Rectal smooth muscle tissue (tissue), 1 donor: ENCODE results near the gene TBC1D4.

Experiments
- H3K27ac ChIP-seq: one replicate; pipeline ENCODE4 v1.7.0; 2013; ENCODE audit warnings: low read depth, low read length, inconsistent platforms
- H3K27me3 ChIP-seq: one replicate; pipeline ENCODE4 v1.7.0; 2013; ENCODE audit warnings: low read length; ENCODE audit not compliant: control insufficient read depth, insufficient read depth
- H3K36me3 ChIP-seq: one replicate; pipeline ENCODE4 v1.7.0; 2013; ENCODE audit warnings: low read length; ENCODE audit not compliant: control insufficient read depth, insufficient read depth
- H3K4me1 ChIP-seq: one replicate; pipeline ENCODE4 v1.7.0; 2013; ENCODE audit warnings: low read length; ENCODE audit not compliant: control insufficient read depth, insufficient read depth
- H3K4me3 ChIP-seq: one replicate; pipeline ENCODE4 v1.7.0; 2013; ENCODE audit warnings: low read length
- H3K9ac ChIP-seq: one replicate; pipeline ENCODE4 v1.7.0; 2013; ENCODE audit warnings: low read length

TBC1D4 gene

GRCh38 chr13:75505327-75505726 lies 23.4 kb upstream of the TBC1D4 start:
- Histone ChIP-seq H3K4me3 (no peak overlapping the region), H3K9ac (no peak overlapping the region), H3K36me3 (no peaks in the 10 kb centered on the region), H3K4me1 (no peaks in the 10 kb centered on the region), H3K27me3 (no peaks in the 10 kb centered on the region), H3K27ac (no peak overlapping the region)

GRCh38 chr13:75495938-75496337 lies 14.0 kb upstream of the TBC1D4 start:
- no peak overlapping the region for H3K9ac ChIP-seq
- no peaks in the 10 kb centered on the region for H3K4me1 ChIP-seq
- no peaks in the 10 kb centered on the region for H3K27me3 ChIP-seq
- no peak overlapping the region for H3K4me3 ChIP-seq
- no peaks in the 10 kb centered on the region for H3K36me3 ChIP-seq
- H3K27ac ChIP-seq, result no peak overlapping the region

GRCh38 chr13:75494491-75494890 lies 12.5 kb upstream of the TBC1D4 start:
- Histone ChIP-seq H3K4me3 (no peak overlapping the region), H3K9ac (no peak overlapping the region), H3K27me3 (no peaks in the 10 kb centered on the region), H3K27ac (no peak overlapping the region), H3K36me3 (no peaks in the 10 kb centered on the region), H3K4me1 (no peaks in the 10 kb centered on the region)

- Histone ChIP-seq H3K4me1 (no peaks in the 10 kb centered on the region), H3K27ac (no peak overlapping the region), H3K27me3 (no peaks in the 10 kb centered on the region), H3K9ac (no peak overlapping the region), H3K4me3 (no peak overlapping the region), H3K36me3 (no peaks in the 10 kb centered on the region)
Observed at GRCh38 chr13:75493156-75493555, 11.2 kb upstream of the TBC1D4 start.

- H3K27ac ChIP-seq, result no peak overlapping the region
- no peak overlapping the region for H3K4me3 ChIP-seq
- no peaks in the 10 kb centered on the region for H3K36me3 ChIP-seq
- no peaks in the 10 kb centered on the region for H3K4me1 ChIP-seq
- no peaks in the 10 kb centered on the region for H3K27me3 ChIP-seq
- H3K9ac ChIP-seq, result no peak overlapping the region
Observed at GRCh38 chr13:75492389-75492788, 10.4 kb upstream of the TBC1D4 start.

- H3K9ac ChIP-seq, result no peak overlapping the region
- H3K27me3 ChIP-seq, result no peaks in the 10 kb centered on the region
- H3K27ac ChIP-seq, result no peak overlapping the region
- no peaks in the 10 kb centered on the region for H3K4me1 ChIP-seq
- no peaks in the 10 kb centered on the region for H3K36me3 ChIP-seq
- H3K4me3 ChIP-seq, result no peak overlapping the region
Observed at GRCh38 chr13:75491376-75491775, 9.4 kb upstream of the TBC1D4 start.

- Histone ChIP-seq H3K27ac (no peak overlapping the region), H3K4me3 (no peak overlapping the region), H3K4me1 (no peaks in the 10 kb centered on the region), H3K36me3 (no peaks in the 10 kb centered on the region), H3K27me3 (no peaks in the 10 kb centered on the region), H3K9ac (no peak overlapping the region)
Observed at GRCh38 chr13:75489502-75490263, 7.7 kb upstream of the TBC1D4 start.

GRCh38 chr13:75486146-75487062 lies 4.4 kb upstream of the TBC1D4 start:
- Histone ChIP-seq H3K36me3 (no peaks in the 10 kb centered on the region), H3K4me3 (no peak overlapping the region), H3K27me3 (no peaks in the 10 kb centered on the region), H3K27ac (no peak overlapping the region), H3K4me1 (no peaks in the 10 kb centered on the region), H3K9ac (no peak overlapping the region)

GRCh38 chr13:75485286-75486062 lies 3.5 kb upstream of the TBC1D4 start:
- H3K4me1 ChIP-seq, result no peaks in the 10 kb centered on the region
- H3K36me3 ChIP-seq, result no peaks in the 10 kb centered on the region
- H3K27ac ChIP-seq, result no peak overlapping the region
- no peaks in the 10 kb centered on the region for H3K27me3 ChIP-seq
- no peak overlapping the region for H3K9ac ChIP-seq
- no peak overlapping the region for H3K4me3 ChIP-seq

GRCh38 chr13:75482820-75483079 lies 781 bp upstream of the TBC1D4 start:
- H3K4me1 ChIP-seq, result no peaks in the 10 kb centered on the region
- H3K9ac ChIP-seq, result no peak overlapping the region
- no peaks in the 10 kb centered on the region for H3K27me3 ChIP-seq
- peak overlapping the region; percentile 75 for H3K4me3 ChIP-seq
- no peak overlapping the region for H3K27ac ChIP-seq
- no peaks in the 10 kb centered on the region for H3K36me3 ChIP-seq

- Histone ChIP-seq H3K36me3 (no peaks in the 10 kb centered on the region), H3K27ac (no peak overlapping the region), H3K27me3 (no peaks in the 10 kb centered on the region), H3K4me1 (no peaks in the 10 kb centered on the region), H3K4me3 (peak overlapping the region; percentile 75), H3K9ac (no peak overlapping the region)
Observed at GRCh38 chr13:75481176-75482069, 546 bp downstream of the TBC1D4 start.
